GM23248 (cell line): Measurements from ENCODE around the gene TCF4. TPM values are rescaled to one million over a fixed set of nuclear protein-coding genes. Genes with fewer than 3 reads are reported as not detected.
A peak's percentile ranks its signal among the peaks of the same experiment; 100 is the strongest.

ENCODE experiments used
- DNase-seq: peaks from one replicate; pipeline ENCODE4 v3.0.0-alpha.2; 2015
- H2AFZ ChIP-seq: fragments of 200-600 bp; sonication (generic); 2 replicates; pipeline ENCODE4 v1.6.1; 2016; ENCODE audit warnings: antibody characterized with exemption
- H3F3A ChIP-seq: fragments of 200-600 bp; sonication (generic); 2 replicates; pipeline ENCODE4 v1.6.1; 2016; ENCODE audit warnings: mild to moderate bottlenecking, antibody characterized with exemption, mixed run types; ENCODE audit not compliant: insufficient read depth
- H3K27ac ChIP-seq: fragments of 200-600 bp; sonication (generic); 2 replicates; pipeline ENCODE4 v1.5.1; 2016; ENCODE audit warnings: mild to moderate bottlenecking
- H3K27me3 ChIP-seq: fragments of 200-600 bp; sonication (generic); replicated peaks from 2 replicates; pipeline ENCODE4 v1.6.1; 2016; ENCODE audit warnings: mild to moderate bottlenecking; ENCODE audit not compliant: insufficient read depth
- H3K36me3 ChIP-seq: fragments of 200-600 bp; sonication (generic); 2 replicates; pipeline ENCODE4 v1.6.1; 2016; ENCODE audit warnings: low read depth, mild to moderate bottlenecking
- H3K4me1 ChIP-seq: fragments of 200-600 bp; sonication (generic); 2 replicates; pipeline ENCODE4 v1.6.1; 2016; ENCODE audit warnings: mild to moderate bottlenecking; ENCODE audit not compliant: insufficient read depth
- H3K4me2 ChIP-seq: fragments of 200-600 bp; sonication (generic); one replicate; pipeline ENCODE4 v1.6.1; 2016; ENCODE audit warnings: mild to moderate bottlenecking; ENCODE audit not compliant: unreplicated experiment
- H3K4me3 ChIP-seq: fragments of 200-600 bp; sonication (generic); 2 replicates; pipeline ENCODE4 v1.5.1; 2016; ENCODE audit warnings: mild to moderate bottlenecking
- H3K79me2 ChIP-seq: fragments of 200-600 bp; sonication (generic); 2 replicates; pipeline ENCODE4 v1.6.1; 2016; ENCODE audit warnings: mild to moderate bottlenecking; ENCODE audit not compliant: insufficient read depth
- H3K9ac ChIP-seq: fragments of 200-600 bp; sonication (generic); 2 replicates; pipeline ENCODE4 v1.6.1; 2016; ENCODE audit warnings: mild to moderate bottlenecking
- H3K9me2 ChIP-seq: fragments of 200-600 bp; sonication (generic); 2 replicates; pipeline ENCODE4 v1.6.1; 2016; ENCODE audit warnings: mixed run types, mild to moderate bottlenecking, moderate library complexity; ENCODE audit not compliant: insufficient read depth
- H3K9me3 ChIP-seq: fragments of 200-600 bp; sonication (generic); one replicate; pipeline ENCODE4 v1.6.1; 2017; ENCODE audit warnings: low read depth
- H4K20me1 ChIP-seq: fragments of 200-600 bp; sonication (generic); 2 replicates; pipeline ENCODE4 v1.6.0; 2016; ENCODE audit not compliant: insufficient read depth
- EZH2 ChIP-seq: fragments of 200-600 bp; sonication (generic); IDR thresholded peaks from 2 replicates; pipeline ENCODE4 v1.6.1; 2018; ENCODE audit warnings: antibody characterized with exemption, mild to moderate bottlenecking; ENCODE audit not compliant: insufficient read depth, poor library complexity, severe bottlenecking
- EZH2phosphoT487 ChIP-seq: fragments of 200-600 bp; sonication (generic); IDR thresholded peaks from 2 replicates; pipeline ENCODE4 v1.6.1; 2018; ENCODE audit warnings: antibody characterized with exemption, moderate library complexity, mild to moderate bottlenecking, low read depth; ENCODE audit not compliant: insufficient read depth
- WGBS, 2 experiments: methylation state at CpG; one replicate each; pipeline ENCODE4 v1.1.6; 2015 to 2017; ENCODE audit warnings: low lambda C conversion rate in 2 of 2, low coverage in 1 of 2; ENCODE audit errors: missing lambda C conversion rate in 2 of 2; 5-methylcytosine and 5-hydroxymethylcytosine counted together
- in situ Hi-C: fragments of 300-500 bp; cut with MboI; formaldehyde crosslinking; loops from 2 replicates; pipeline ENCODE4 v1.15.0; 2020
- polyA plus RNA-seq: library from polyadenylated mRNA; unstranded; fragments of >200 nt; fragmentation: Nextera tagmentation; extraction: Ambion mirVana; gene quantifications from 2 replicates; pipeline ENCODE4 v1.2.1, GENCODE V29; 2016
- total RNA-seq: library from RNA; depleted of rRNA; stranded (reverse); fragments of >200 nt; shearing (Covaris generic); gene quantifications from 2 replicates; pipeline ENCODE4 v1.2.3, GENCODE V29; 2014

TCF4 gene
- total and polyA plus RNA-seq, 2 experiments from 2014 or later, result 54.5 to 59.3 TPM

- Histone ChIP-seq H3K36me3 (no peaks in the 10 kb centered on the region), H4K20me1 (no peaks in the 10 kb centered on the region), H3K27ac (no peak overlapping the region), H3K9me3 (no peaks in the 10 kb centered on the region), H3K4me1 (no peaks in the 10 kb centered on the region), H3K9ac (no peak overlapping the region), H3K4me2 (no peak overlapping the region), H3K79me2 (no peaks in the 10 kb centered on the region), H3F3A (no peaks in the 10 kb centered on the region), H3K9me2 (no peaks in the 10 kb centered on the region), H2AFZ (no peak overlapping the region), H3K4me3 (no peak overlapping the region), H3K27me3 (no peaks in the 10 kb centered on the region)
- no peak for TF ChIP-seq EZH2phosphoT487
- no peak for TF ChIP-seq EZH2
- no peak for DNase-seq
- in situ Hi-C loops, result no loop called here
- WGBS, 2 experiments, result 66 to 69% methylated on average over 7 of the region's 7 CpGs
These were observed 17.8 kb upstream of the TCF4 start for GRCh38 chr18:55605733-55606338.

- Histone ChIP-seq H3K4me3 (no peak overlapping the region), H3F3A (no peaks in the 10 kb centered on the region), H3K4me2 (no peak overlapping the region), H3K36me3 (no peaks in the 10 kb centered on the region), H4K20me1 (no peaks in the 10 kb centered on the region), H3K9me2 (peaks cover 4% of the 10 kb centered on the region; the same call in 1 of the 2 replicates), H3K27ac (no peak overlapping the region), H2AFZ (no peak overlapping the region), H3K4me1 (no peaks in the 10 kb centered on the region), H3K9ac (no peak overlapping the region), H3K9me3 (no peaks in the 10 kb centered on the region), H3K27me3 (no peaks in the 10 kb centered on the region), H3K79me2 (no peaks in the 10 kb centered on the region)
- no peak for DNase-seq
- no peak for TF ChIP-seq EZH2
- TF ChIP-seq EZH2phosphoT487, result no peak
- in situ Hi-C loops, result no loop called here
- WGBS, 2 experiments, result 86 to 93% methylated on average over 5 of the region's 5 CpGs
These were observed 15.8 kb upstream of the TCF4 start for GRCh38 chr18:55603775-55604174.

GRCh38 chr18:55593888-55594287, 5.9 kb upstream of the TCF4 start:
- Histone ChIP-seq H3K27me3 (no peaks in the 10 kb centered on the region), H3F3A (peaks cover 7% of the 10 kb centered on the region), H3K36me3 (no peaks in the 10 kb centered on the region), H2AFZ (no peak overlapping the region), H3K79me2 (peaks cover 6% of the 10 kb centered on the region; the same call in 1 of the 2 replicates), H3K27ac (no peak overlapping the region), H3K9ac (no peak overlapping the region), H3K9me2 (no peaks in the 10 kb centered on the region), H4K20me1 (no peaks in the 10 kb centered on the region), H3K4me1 (peaks cover 4% of the 10 kb centered on the region; the same call in 1 of the 2 replicates), H3K9me3 (no peaks in the 10 kb centered on the region), H3K4me2 (no peak overlapping the region), H3K4me3 (no peak overlapping the region)
- in situ Hi-C loops, result no loop called here
- peak; percentile 45 for DNase-seq
- no peak for TF ChIP-seq EZH2
- no peak for TF ChIP-seq EZH2phosphoT487
- WGBS, 2 experiments, result 90 to 98% methylated on average over 2 of the region's 2 CpGs

- Histone ChIP-seq H3K4me2 (no peak overlapping the region), H3K9me3 (no peaks in the 10 kb centered on the region), H3K4me1 (peaks cover 4% of the 10 kb centered on the region; the same call in 1 of the 2 replicates), H3K9ac (no peak overlapping the region), H3K36me3 (no peaks in the 10 kb centered on the region), H3K4me3 (no peak overlapping the region), H3F3A (peaks cover 13% of the 10 kb centered on the region), H3K9me2 (no peaks in the 10 kb centered on the region), H3K27me3 (no peaks in the 10 kb centered on the region), H3K79me2 (peaks cover 12% of the 10 kb centered on the region; the same call in 1 of the 2 replicates), H4K20me1 (no peaks in the 10 kb centered on the region), H2AFZ (no peak overlapping the region), H3K27ac (0 out of 2 replicates have a peak overlapping the region, but pooled peaks have one; percentile 3)
- WGBS, 2 experiments, result 87% methylated on average over 4 of the region's 4 CpGs
- in situ Hi-C loops, result no loop called here
- DNase-seq, result peak; percentile 42
- no peak for TF ChIP-seq EZH2
- TF ChIP-seq EZH2phosphoT487, result no peak
These were observed 4.6 kb upstream of the TCF4 start for GRCh38 chr18:55592572-55592971.
